ENCODE data around the gene ANO4.
A peak's percentile ranks its signal among the peaks of the same experiment; 100 is the strongest.
"Not testable (repeated sequence)": the region's sequence is repeated elsewhere in the genome, so short reads cannot be mapped to it uniquely, and the experiment has no call there.

The ANO4 gene

DNA sequence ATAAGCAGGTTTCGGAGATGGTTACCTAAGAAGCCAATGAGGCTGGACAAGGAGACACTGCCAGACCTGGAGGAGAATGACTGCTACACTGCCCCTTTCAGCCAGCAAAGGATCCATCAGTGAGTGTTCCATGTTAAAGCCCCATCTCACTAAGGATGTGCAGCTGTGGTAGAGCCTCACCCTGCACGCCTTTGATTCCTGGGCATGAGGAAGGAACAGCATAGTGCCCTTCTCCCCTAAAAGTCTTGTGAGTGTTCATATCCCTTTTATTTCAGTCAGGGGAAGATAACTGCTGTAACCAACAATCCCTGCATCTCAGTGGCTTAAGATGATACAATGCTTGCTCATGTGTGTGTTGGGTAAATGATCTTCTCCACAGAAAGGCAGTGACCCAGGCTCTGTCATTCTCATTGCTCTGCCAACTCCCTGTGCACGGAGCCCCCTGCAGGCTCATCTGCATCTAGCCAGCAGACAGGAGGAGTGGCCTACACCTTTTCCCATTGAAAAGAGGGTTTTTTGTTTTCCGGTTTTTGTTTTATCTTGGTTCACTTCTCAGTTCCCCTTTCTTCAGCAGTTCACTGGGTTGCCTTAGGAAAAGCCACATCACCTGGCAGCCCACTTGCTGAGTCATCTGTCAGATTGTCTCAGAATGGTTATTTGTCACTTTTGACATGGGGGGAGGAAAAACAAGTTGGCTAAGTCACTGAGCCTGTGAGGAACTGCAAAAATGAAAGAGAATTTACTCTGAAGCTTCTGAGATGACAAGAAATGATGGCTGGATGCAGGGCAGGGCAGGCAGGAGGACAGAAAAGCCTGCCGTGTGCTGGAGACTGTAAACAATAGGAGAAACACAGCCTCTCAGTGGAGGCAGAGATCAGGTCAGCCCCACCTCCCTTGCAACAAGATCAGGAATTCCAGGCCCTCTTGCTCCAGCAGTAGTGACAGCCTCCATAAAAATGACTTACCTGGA, 193.3 kb downstream of the ANO4 start:
- H3K36me3 ChIP-seq (replicated peaks; ENCODE audit: insufficient read depth, low read length) = no peaks in the 10 kb centered on the region
- H4K20me1 ChIP-seq (ENCODE audit: insufficient read depth, low read length) = no peaks in the 10 kb centered on the region
- H3K9me2 ChIP-seq (replicated peaks; ENCODE audit: insufficient read depth, low read length) = no peaks in the 10 kb centered on the region
- peak; percentile 94 for DNase-seq
- H3K27ac ChIP-seq (ENCODE audit: low read length) = peak overlapping the region; percentile 79; the same call in 1 of the 2 replicates
- peaks cover 31% of the 10 kb centered on the region for H3K27me3 ChIP-seq (replicated peaks; ENCODE audit: insufficient read depth, low read length)
- peaks cover 10% of the 10 kb centered on the region for H3F3A ChIP-seq (ENCODE audit: insufficient read depth, low read length)
- H3K4me2 ChIP-seq (ENCODE audit: low read depth, low read length) = peak overlapping the region; percentile 71
- H3K9me3 ChIP-seq (replicated peaks; ENCODE audit: insufficient read depth, low read length) = no peaks in the 10 kb centered on the region
- H3K9ac ChIP-seq (ENCODE audit: low read length) = peak overlapping the region; percentile 32; the same call in 1 of the 2 replicates
- peak overlapping the region; percentile 34 for H3K4me3 ChIP-seq (ENCODE audit: low read length)
- TF ChIP-seq EZH2phosphoT487 (IDR thresholded peaks at IDR 0.05; ENCODE audit: low read length) = no peak
- TF ChIP-seq, protein P1, sequence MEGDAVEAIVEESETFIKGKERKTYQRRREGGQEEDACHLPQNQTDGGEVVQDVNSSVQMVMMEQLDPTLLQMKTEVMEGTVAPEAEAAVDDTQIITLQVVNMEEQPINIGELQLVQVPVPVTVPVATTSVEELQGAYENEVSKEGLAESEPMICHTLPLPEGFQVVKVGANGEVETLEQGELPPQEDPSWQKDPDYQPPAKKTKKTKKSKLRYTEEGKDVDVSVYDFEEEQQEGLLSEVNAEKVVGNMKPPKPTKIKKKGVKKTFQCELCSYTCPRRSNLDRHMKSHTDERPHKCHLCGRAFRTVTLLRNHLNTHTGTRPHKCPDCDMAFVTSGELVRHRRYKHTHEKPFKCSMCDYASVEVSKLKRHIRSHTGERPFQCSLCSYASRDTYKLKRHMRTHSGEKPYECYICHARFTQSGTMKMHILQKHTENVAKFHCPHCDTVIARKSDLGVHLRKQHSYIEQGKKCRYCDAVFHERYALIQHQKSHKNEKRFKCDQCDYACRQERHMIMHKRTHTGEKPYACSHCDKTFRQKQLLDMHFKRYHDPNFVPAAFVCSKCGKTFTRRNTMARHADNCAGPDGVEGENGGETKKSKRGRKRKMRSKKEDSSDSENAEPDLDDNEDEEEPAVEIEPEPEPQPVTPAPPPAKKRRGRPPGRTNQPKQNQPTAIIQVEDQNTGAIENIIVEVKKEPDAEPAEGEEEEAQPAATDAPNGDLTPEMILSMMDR (IDR thresholded peaks at IDR 0.05; ENCODE audit: low read length) = peak; percentile 88
- no peaks in the 10 kb centered on the region for H3K79me2 ChIP-seq (ENCODE audit: low read length)
- H3K4me1 ChIP-seq (ENCODE audit: low read length) = peaks cover 9% of the 10 kb centered on the region
- H2AFZ ChIP-seq (ENCODE audit: low read length) = peak overlapping the region; percentile 17

GRCh38 chr12:100989509-100989908, 194.9 kb downstream of the ANO4 start:
- H2AFZ ChIP-seq (ENCODE audit: low read length); H3K9me2 ChIP-seq (replicated peaks; ENCODE audit: insufficient read depth, low read length); H3K36me3 ChIP-seq (replicated peaks; ENCODE audit: insufficient read depth, low read length); H3F3A ChIP-seq (ENCODE audit: insufficient read depth, low read length); H3K4me2 ChIP-seq (ENCODE audit: low read depth, low read length); H3K9ac ChIP-seq (ENCODE audit: low read length); H3K9me3 ChIP-seq (replicated peaks; ENCODE audit: insufficient read depth, low read length); DNase-seq; H3K4me3 ChIP-seq (ENCODE audit: low read length); H3K27ac ChIP-seq (ENCODE audit: low read length); H3K4me1 ChIP-seq (ENCODE audit: low read length); H4K20me1 ChIP-seq (ENCODE audit: insufficient read depth, low read length); H3K79me2 ChIP-seq (ENCODE audit: low read length): not testable (repeated sequence)
- peaks cover 48% of the 10 kb centered on the region for H3K27me3 ChIP-seq (replicated peaks; ENCODE audit: insufficient read depth, low read length)

GRCh38 chr12:100991102-100991501, 196.5 kb downstream of the ANO4 start:
- Histone ChIP-seq H3K9me2 (replicated peaks; ENCODE audit: insufficient read depth, low read length) (no peaks in the 10 kb centered on the region), H3K4me3 (ENCODE audit: low read length) (no peak overlapping the region), H3K9ac (ENCODE audit: low read length) (no peak overlapping the region), H3K27ac (ENCODE audit: low read length) (no peak overlapping the region), H3F3A (ENCODE audit: insufficient read depth, low read length) (peaks cover 10% of the 10 kb centered on the region), H2AFZ (ENCODE audit: low read length) (no peak overlapping the region), H3K9me3 (replicated peaks; ENCODE audit: insufficient read depth, low read length) (no peaks in the 10 kb centered on the region), H4K20me1 (ENCODE audit: insufficient read depth, low read length) (no peaks in the 10 kb centered on the region; the same call in 1 of the 2 replicates), H3K79me2 (ENCODE audit: low read length) (no peaks in the 10 kb centered on the region), H3K4me1 (ENCODE audit: low read length) (peaks cover 17% of the 10 kb centered on the region), H3K36me3 (replicated peaks; ENCODE audit: insufficient read depth, low read length) (no peaks in the 10 kb centered on the region), H3K4me2 (ENCODE audit: low read depth, low read length) (no peak overlapping the region), H3K27me3 (replicated peaks; ENCODE audit: insufficient read depth, low read length) (peaks cover 64% of the 10 kb centered on the region)
- no peak for TF ChIP-seq EZH2phosphoT487 (IDR thresholded peaks at IDR 0.05; ENCODE audit: low read length)
- TF ChIP-seq, protein P1 (IDR thresholded peaks at IDR 0.05; ENCODE audit: low read length) = no peak
- no peak for TF ChIP-seq EZH2 (optimal IDR thresholded peaks at IDR 0.05; ENCODE audit: low read depth, low read length)
- no peak for DNase-seq

DNA sequence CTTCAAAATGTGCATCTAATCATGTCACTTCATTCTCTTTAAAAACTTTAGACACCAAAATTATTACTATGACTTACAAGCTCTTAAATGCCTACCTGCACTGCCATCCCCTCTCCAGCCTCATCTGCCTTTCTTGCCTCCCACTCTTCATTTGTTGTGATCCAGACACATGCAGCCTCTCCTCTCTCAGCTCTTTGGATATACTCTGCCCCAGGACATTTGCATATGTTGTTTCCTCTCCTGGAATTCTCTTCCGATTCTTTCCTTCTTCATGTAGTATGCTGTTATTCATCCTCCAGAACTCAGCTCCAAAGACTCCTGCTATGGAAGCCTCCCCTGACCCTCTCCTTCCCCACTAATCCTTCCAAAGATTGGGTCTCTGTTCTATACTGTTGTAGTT, 197.6 kb downstream of the ANO4 start:
- Histone ChIP-seq H3K27ac (ENCODE audit: low read length) (no peak overlapping the region), H3K4me2 (ENCODE audit: low read depth, low read length) (no peak overlapping the region), H4K20me1 (ENCODE audit: insufficient read depth, low read length) (no peaks in the 10 kb centered on the region; the same call in 1 of the 2 replicates), H3K9ac (ENCODE audit: low read length) (no peak overlapping the region), H3K79me2 (ENCODE audit: low read length) (no peaks in the 10 kb centered on the region), H3K4me3 (ENCODE audit: low read length) (no peak overlapping the region), H2AFZ (ENCODE audit: low read length) (no peak overlapping the region), H3K27me3 (replicated peaks; ENCODE audit: insufficient read depth, low read length) (peaks cover 72% of the 10 kb centered on the region), H3K9me3 (replicated peaks; ENCODE audit: insufficient read depth, low read length) (no peaks in the 10 kb centered on the region), H3K4me1 (ENCODE audit: low read length) (peaks cover 14% of the 10 kb centered on the region), H3F3A (ENCODE audit: insufficient read depth, low read length) (peaks cover 10% of the 10 kb centered on the region), H3K9me2 (replicated peaks; ENCODE audit: insufficient read depth, low read length) (no peaks in the 10 kb centered on the region), H3K36me3 (replicated peaks; ENCODE audit: insufficient read depth, low read length) (no peaks in the 10 kb centered on the region)
- DNase-seq = no peak
- TF ChIP-seq, protein P1 (IDR thresholded peaks at IDR 0.05; ENCODE audit: low read length) = no peak
- TF ChIP-seq EZH2phosphoT487 (IDR thresholded peaks at IDR 0.05; ENCODE audit: low read length) = no peak
- no peak for TF ChIP-seq EZH2 (optimal IDR thresholded peaks at IDR 0.05; ENCODE audit: low read depth, low read length)
